Ectodermal cell (in vitro differentiated cells): ENCODE results near the gene TMA7B.
"Not testable (repeated sequence)": the region's sequence is repeated elsewhere in the genome, so short reads cannot be mapped to it uniquely, and the experiment has no call there.

ENCODE experiments used
- H3K27ac ChIP-seq: 2 replicates; pipeline ENCODE4 v1.7.0; 2013; ENCODE audit warnings: mild to moderate bottlenecking, low read depth, low read length; ENCODE audit not compliant: insufficient read depth, poor library complexity, severe bottlenecking
- H3K27me3 ChIP-seq: 2 replicates; pipeline ENCODE4 v1.7.0; 2013; ENCODE audit warnings: mild to moderate bottlenecking, low read length; ENCODE audit not compliant: insufficient read depth, control insufficient read depth, poor library complexity, severe bottlenecking
- H3K36me3 ChIP-seq: one replicate; pipeline ENCODE4 v1.7.0; 2013; ENCODE audit warnings: low read length; ENCODE audit not compliant: control insufficient read depth, insufficient read depth
- H3K4me1 ChIP-seq: one replicate; pipeline ENCODE4 v1.7.0; 2013; ENCODE audit warnings: low read length; ENCODE audit not compliant: control insufficient read depth, insufficient read depth
- H3K4me3 ChIP-seq: 2 replicates; pipeline ENCODE4 v1.7.0; 2013; ENCODE audit warnings: low read depth, low read length, control low read depth; ENCODE audit not compliant: insufficient read depth
- H3K9me3 ChIP-seq: 2 replicates; pipeline ENCODE4 v1.7.0; 2013; ENCODE audit warnings: mild to moderate bottlenecking, low read length, moderate library complexity; ENCODE audit not compliant: control insufficient read depth
- whole genome bisulfite sequencing, 2 experiments: methylation state at CpG; one replicate each; pipeline ENCODE4 v1.1.7; 2013; ENCODE audit warnings: missing lambda C conversion rate in 2 of 2; 5-methylcytosine and 5-hydroxymethylcytosine counted together

TMA7B gene

GRCh38 chr22:39992088-39992826 lies 32.1 kb downstream of the TMA7B start:
- WGBS, 2 experiments = 82 to 92% methylated on average over 5 of the region's 5 CpGs
- H3K27me3 ChIP-seq = peaks cover 67% of the 10 kb centered on the region
- no peaks in the 10 kb centered on the region for H3K9me3 ChIP-seq

GRCh38 chr22:39992894-39993293 lies 32.7 kb downstream of the TMA7B start:
- WGBS, 2 experiments = 86 to 93% methylated on average over 7 of the region's 7 CpGs
- not testable (repeated sequence) for H3K4me3 ChIP-seq, H3K36me3 ChIP-seq, H3K9me3 ChIP-seq, H3K27ac ChIP-seq, H3K4me1 ChIP-seq
- peaks cover 69% of the 10 kb centered on the region for H3K27me3 ChIP-seq

More at GRCh38 chr22:39992088-39992826, 32.1 kb downstream of the TMA7B start:
- peaks cover under 1% of the 10 kb centered on the region for H3K4me1 ChIP-seq
- no peak overlapping the region for H3K4me3 ChIP-seq
- no peak overlapping the region for H3K27ac ChIP-seq
- H3K36me3 ChIP-seq = no peaks in the 10 kb centered on the region

DNA sequence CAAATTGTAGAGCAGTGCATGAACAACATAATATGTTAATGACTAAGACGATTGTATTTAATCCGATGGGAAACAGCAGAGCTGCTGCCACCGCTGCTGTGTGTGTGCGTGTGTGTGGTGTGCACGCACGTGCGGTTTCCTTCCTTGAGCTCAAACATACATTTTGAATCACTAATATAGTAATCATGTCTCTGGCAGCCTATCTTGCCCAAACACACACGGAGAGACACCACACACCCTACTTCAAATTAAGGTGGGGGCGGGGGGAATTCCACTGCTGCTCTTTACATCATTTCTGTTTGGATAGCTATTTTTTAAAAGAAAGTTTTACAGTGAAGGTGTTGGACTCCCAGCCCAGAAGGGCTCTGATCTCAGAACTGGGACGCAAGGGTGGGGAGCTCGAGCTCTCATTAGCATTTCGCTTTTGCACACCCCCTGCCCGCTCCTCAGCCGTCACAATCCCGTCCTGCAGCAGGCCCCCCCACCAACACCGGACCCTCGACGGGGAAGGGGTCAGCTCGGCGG lies 33.9 kb downstream of the TMA7B start:
- H3K9me3 ChIP-seq = no peaks in the 10 kb centered on the region
- 57 to 58% methylated on average over 20 of the region's 20 CpGs for WGBS, 2 experiments
- H3K27me3 ChIP-seq = peaks cover 69% of the 10 kb centered on the region
- H3K4me1 ChIP-seq = peaks cover 19% of the 10 kb centered on the region
- no peak overlapping the region for H3K27ac ChIP-seq
- no peak overlapping the region for H3K4me3 ChIP-seq
- H3K36me3 ChIP-seq = no peaks in the 10 kb centered on the region

- Histone ChIP-seq H3K27ac (no peak within 1 kb of the TSS), H3K4me1 (peaks cover 26% of the 10 kb centered on the region)
Measured at GRCh38 chr22:39994566-39995392, 34.6 kb downstream of the TMA7B start, which contains the start of gene FAM83F. Gene FAM83F, plus strand, starts transcription at chr22:39994954. Its CDS starts 89 bp downstream, at chr22:39995043.

GRCh38 chr22:39995393-39996252 lies 35.4 kb downstream of the TMA7B start:
- WGBS, 2 experiments = 68 to 75% methylated on average over 35 of the region's 35 CpGs
- Histone ChIP-seq H3K36me3 (no peaks in the 10 kb centered on the region), H3K27ac (no peak overlapping the region), H3K4me1 (peaks cover 34% of the 10 kb centered on the region), H3K9me3 (no peaks in the 10 kb centered on the region), H3K27me3 (peaks cover 64% of the 10 kb centered on the region), H3K4me3 (no peak overlapping the region)

More at GRCh38 chr22:39994566-39995392, 34.6 kb downstream of the TMA7B start, which contains the start of gene FAM83F:
- no peaks in the 10 kb centered on the region for H3K9me3 ChIP-seq
- WGBS, 2 experiments = 8 to 9% methylated on average over 115 of the region's 115 CpGs
- peaks cover 69% of the 10 kb centered on the region for H3K27me3 ChIP-seq
- H3K4me3 ChIP-seq = no peak within 1 kb of the TSS
- no peaks in the 10 kb centered on the region for H3K36me3 ChIP-seq

DNA sequence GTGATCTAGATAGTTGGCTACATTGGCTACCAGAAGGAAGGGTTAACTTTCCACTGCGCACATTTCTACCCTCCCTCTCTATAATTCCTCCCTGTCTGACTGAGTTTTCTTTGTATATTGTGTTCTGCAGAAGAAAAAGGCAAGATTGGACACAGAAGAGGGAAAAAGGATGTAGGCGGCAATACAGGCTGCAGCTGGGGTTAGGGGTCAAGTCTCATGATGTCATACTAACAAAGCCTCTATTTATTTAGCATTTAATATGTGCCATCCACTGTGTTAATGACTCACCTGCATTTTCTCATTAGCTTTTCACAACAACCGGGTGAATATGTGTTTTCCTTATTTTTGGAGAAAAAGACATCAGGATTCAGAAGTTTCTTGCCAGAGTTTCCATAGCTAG lies 36.5 kb downstream of the TMA7B start:
- Histone ChIP-seq H3K4me1 (peaks cover 44% of the 10 kb centered on the region), H3K9me3 (no peaks in the 10 kb centered on the region), H3K4me3 (no peak overlapping the region), H3K27ac (no peak overlapping the region), H3K36me3 (no peaks in the 10 kb centered on the region), H3K27me3 (peaks cover 57% of the 10 kb centered on the region)
- WGBS, 2 experiments = 91 to 94% methylated on average over 2 of the region's 3 CpGs

GRCh38 chr22:39997421-39997820 lies 37.2 kb downstream of the TMA7B start:
- Histone ChIP-seq H3K36me3 (no peaks in the 10 kb centered on the region), H3K27ac (no peak overlapping the region), H3K27me3 (peaks cover 50% of the 10 kb centered on the region), H3K9me3 (no peaks in the 10 kb centered on the region), H3K4me1 (peaks cover 51% of the 10 kb centered on the region), H3K4me3 (no peak overlapping the region)
- 67 to 71% methylated on average over 3 of the region's 3 CpGs for WGBS, 2 experiments

DNA sequence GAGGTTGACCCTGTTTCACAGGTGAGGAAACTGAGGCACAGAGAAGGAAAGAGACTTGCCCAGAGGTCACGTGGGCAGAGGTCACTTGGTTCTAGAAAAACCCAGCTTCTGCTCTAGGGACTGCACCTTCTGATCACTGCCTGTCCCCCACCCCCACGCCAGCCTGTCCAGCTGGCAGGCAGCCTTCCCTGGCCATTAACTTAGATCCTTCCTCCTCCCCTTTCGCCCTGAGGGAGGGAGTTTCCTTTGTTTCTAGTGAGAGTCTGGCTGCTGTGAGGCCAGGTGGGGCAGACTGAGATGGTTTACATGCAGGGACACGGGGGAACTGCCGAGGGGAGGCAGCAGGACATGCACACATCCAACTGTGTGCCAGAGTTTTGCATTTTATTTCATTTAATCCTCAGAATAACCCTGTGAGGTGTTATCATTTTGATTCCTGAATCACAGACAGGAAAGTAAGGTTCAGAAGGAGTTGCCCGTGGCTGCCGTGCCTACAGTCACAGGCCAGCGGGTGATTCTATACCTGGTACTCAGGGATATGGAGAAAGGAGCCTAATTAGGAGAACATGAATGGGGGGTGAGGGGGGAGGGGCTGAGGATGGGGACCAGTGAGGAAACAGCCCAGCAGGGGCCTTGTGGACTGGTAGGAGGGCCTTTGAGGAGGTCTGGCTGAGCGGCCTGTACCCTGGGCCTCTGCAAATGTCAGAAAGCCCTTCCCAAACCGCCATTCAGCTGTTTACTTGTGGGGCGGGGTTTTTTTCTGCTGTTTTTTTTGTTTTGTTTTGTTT lies 37.9 kb downstream of the TMA7B start:
- 12 to 14% methylated on average over 10 to 11 of the region's 11 CpGs for WGBS, 2 experiments
- H3K4me1 ChIP-seq = peaks cover 58% of the 10 kb centered on the region

DNA sequence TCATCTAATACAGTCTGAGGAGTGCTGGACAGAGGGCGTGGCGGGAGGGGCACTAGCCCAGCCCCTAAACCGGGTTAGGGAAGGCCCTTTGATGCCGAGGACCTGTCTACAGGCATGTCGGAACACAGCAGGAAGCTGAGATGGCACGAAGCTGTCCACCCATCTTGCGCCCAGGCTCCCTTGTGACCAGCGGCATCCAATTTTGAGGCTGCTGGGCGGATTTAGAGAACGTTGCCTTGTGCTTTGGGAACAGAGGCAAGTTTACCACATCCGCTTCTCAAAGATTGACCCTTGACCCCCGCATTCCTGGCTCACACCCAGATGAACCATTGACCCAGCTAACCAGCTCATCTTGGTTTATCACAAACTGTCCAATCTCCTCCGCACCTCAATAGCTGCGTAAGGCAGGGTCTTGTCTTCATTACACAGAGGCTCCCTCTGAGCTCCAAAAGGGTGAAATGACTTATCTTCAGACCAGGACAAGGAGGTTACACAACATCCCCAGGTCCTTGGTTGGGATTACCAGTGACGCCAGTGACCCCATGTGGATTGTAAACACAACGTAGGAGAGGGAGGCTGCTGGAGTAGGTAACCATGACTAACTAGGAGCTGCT lies 39.1 kb downstream of the TMA7B start:
- Histone ChIP-seq H3K4me1 (peaks cover 62% of the 10 kb centered on the region), H3K27me3 (peaks cover 31% of the 10 kb centered on the region), H3K36me3 (no peaks in the 10 kb centered on the region), H3K27ac (peak overlapping the region; percentile 26), H3K9me3 (no peaks in the 10 kb centered on the region), H3K4me3 (no peak overlapping the region)
- 72 to 74% methylated on average over 16 of the region's 16 CpGs for WGBS, 2 experiments

More for the DNA sequence above, 37.9 kb downstream of the TMA7B start:
- H3K27ac ChIP-seq = peak overlapping the region; percentile 66
- no peak overlapping the region for H3K4me3 ChIP-seq
- no peaks in the 10 kb centered on the region for H3K36me3 ChIP-seq
- no peaks in the 10 kb centered on the region for H3K9me3 ChIP-seq
- H3K27me3 ChIP-seq = peaks cover 43% of the 10 kb centered on the region
